NCI-H2227 (cell line): ENCODE results near the gene FRMD4A.

ENCODE experiments used
- DNase-seq: peaks from one replicate; lab custom pipeline; 2025; ENCODE audit not compliant: unreplicated experiment; lab: John Stamatoyannopoulos, UW

Gene FRMD4A

DNA sequence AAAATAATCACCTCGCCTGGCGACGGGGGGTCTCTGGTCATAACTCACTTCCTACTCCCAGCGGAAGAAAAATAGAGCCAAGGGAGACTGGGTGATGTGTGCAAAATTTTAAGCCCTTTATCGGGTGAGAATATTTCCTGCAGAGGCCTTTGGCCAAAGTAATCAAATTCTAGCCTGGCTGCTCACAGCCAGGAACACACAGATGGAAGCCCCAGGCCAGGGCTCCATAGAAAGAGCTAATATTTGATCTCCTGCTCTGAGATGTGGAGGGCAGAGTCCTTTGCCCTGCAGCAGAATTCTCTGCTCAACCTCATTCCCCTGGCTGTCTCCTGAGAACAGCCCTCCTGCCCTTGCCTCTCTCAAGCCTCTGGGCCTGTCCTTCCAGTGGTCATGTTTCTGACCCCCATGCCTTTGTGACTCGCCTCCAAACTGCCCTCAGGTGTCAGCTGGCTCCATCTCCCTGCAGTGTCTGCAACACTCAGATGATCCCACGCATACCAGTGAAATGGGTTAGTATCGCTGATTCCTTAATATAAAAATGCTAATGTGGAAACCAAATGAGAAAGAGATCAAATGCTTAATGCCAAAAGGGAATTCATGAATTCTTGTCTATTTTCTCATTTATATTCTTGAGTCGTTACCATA, 34.5 kb downstream of the FRMD4A start:
- no peak for DNase-seq

DNA sequence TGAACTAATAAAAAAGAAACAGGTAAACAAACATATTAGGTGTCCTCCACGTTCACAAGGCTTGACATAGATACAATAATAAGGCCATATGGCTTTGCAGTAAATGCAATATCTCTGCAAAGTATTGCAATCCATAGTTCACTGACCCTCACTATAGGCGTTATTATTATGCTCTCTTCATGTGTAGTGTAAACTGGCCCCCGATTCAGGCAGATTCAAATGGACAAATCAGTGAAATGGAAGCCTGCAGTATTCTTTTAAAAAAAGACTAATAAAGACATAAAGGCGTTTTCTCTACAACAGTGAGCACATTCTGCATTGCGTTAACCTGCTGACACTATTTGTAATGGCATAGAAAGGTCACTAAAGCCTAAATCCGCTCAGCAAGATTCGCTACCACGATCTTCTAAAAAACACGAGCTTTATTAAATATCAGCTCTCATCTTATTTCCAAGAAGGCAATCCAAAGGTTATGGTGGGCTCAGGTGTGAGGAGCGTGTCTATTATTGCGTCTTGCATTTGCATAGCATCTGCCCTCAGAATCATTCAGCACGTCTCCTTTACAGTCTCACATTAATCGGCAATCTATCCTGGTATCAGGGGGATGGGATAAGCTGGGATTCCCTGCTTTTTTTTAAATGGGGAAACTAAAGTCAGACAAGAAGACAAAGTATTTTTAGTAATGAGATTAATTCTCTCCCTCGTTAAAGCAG, 36.2 kb downstream of the FRMD4A start:
- peak; percentile 58 for DNase-seq

DNA sequence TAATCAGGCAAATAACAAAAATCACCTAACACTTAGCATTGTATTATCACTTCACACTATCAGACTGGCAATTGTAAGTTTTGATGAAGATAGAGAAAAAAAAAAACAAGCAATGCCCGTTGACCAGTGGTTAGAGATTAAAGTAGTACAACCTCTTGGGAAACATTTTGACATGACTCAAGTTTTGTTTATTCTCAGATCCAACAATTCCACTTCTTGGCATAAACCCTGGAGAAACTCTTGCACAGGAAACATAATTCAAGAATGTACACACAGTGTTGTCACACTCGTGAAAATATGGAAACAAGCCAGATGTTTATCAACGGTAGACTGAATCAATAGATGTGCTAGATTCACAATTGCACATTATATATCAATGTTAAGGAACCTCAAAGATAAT, 37.2 kb downstream of the FRMD4A start:
- DNase-seq: no peak

DNA sequence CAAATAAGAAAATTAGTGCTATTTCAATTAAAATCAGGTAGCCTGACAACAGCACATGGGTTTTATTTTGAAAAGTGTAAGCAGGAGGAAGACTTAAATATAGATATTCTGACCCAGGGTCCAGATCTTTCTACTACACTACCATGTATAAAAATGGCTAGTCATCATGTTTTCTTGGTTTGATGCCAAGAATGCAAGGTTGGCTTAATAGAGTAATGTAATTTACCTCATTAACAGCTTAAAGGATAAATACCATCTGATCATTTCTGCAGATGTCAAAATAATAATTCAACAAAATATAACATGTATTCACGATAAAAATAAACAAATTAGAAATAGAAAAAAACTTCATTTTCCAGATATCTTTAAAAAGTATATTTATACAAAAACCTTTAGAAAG, 39.4 kb downstream of the FRMD4A start:
- no peak for DNase-seq

DNA sequence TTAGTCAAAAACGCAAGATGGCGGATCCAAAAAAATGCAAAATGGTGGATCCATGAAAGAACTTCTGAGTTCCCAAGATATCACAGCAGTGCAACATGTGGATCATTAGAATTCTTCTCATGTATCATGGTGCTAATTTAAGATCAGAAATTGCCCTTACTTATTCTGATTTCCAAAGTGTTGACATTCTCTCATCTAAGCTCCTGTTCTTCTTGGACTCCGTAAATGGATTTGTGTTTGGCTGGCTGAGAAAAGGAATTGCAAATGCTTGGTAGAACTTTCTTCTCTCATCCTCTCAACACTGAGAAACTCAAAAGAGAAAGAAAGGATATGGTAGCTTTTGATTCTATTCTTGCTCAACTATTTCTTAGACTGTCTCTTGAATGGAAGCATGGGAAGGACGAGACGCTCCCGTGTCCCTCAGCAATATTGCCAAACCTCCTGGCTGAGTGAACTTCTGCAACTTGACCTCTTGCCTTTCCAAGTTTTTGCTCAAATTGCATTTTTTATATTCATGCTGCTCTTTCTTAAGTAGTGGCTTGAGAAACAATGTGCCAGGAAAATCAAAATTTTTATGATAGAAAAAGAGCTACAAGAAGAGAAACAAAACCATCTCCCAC, 44.7 kb downstream of the FRMD4A start:
- DNase-seq: no peak

DNA sequence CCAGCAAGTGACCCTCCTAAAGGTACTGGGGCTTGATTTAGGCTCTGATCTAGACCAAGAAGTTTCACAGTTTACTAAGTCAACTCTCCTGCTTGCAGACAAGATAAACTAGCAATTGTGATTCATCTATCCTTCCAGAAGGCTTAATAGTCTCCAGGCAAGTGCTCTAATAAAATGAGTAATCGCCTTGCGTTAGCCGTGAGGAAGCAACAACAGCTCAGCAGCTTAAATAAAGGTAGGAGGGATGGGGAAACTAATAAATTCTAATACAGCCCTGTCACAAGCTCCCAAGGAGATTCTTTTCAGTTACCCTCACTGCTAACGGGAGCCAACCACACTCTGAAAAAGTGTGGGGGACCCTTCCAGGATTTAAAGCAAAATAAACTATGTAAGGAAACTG, 48.4 kb downstream of the FRMD4A start:
- no peak for DNase-seq

DNA sequence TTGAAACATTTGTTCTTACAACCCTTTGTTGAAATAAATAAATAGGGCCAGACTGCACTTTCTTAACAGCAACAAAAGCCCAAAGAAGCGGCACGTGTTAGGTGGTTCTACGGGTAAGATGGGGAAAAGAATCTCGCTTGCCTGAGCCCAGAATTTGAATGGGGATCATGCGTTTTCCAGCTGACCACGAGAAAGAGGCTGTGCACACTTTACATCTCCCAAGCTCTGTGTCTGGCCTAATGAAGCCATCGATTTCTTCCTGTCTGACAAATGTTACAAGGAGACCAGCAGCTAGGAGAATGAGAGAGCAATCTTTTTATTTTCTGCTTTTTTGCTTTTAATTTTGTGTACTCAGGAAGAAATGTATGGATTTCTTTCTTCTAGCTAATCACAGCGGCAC, 52.2 kb downstream of the FRMD4A start:
- no peak for DNase-seq

DNA sequence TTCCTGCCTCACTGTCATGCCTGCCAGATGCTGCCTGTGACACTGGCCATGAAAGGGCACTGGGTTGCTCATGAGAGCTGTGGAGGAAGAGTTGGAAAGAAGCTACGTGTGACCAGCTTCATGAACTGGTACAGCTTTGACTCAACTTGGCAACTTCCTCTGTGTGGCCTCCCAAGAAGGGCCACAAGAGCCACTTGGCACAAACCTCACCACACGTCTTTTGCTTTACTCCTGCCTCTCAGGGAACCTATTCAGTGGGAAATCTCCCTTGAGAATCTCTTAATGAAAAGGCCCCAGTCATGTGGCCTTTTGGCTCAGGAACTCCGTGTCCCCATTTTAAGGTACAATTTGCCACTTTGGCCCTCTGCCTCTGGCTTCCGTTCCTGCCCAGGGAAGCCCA, 54.5 kb downstream of the FRMD4A start:
- no peak for DNase-seq

DNA sequence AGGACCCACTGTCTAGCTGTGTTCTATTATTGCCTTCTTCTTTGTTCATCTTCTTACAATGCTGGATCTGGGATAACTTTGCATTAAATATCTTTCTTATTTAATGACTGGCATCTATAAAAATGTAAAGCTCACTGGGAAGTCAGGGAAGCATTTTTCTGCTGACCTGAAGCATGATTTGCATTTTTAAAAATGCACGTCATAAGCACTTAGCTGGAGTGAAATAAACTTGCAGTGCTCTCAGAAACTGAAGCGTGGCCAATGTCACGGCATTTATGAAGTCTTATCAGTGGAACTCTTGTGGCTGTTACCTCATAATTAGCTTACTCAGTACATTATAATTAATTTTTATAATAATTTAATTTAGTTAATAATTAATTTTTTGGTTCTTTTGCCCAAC, 59.1 kb downstream of the FRMD4A start:
- no peak for DNase-seq

DNA sequence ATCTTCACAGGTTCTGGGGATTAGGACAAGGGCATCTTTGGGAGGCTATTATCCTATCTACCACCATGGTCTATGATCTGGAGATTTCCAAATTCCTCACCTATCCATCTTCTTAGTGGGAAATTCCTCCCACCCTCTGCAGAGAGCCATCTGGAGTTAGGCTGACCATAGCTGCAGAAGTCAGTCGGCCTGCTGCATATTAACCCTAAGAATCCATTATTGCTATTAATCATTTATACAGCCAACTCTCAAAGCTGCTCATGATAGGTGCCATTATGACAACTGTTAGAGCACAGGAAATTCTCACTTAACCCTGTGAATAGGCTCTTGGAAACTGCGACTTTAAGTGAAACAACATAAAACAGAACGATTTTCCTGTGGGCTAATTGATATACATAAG, 60.4 kb downstream of the FRMD4A start:
- DNase-seq: no peak

DNA sequence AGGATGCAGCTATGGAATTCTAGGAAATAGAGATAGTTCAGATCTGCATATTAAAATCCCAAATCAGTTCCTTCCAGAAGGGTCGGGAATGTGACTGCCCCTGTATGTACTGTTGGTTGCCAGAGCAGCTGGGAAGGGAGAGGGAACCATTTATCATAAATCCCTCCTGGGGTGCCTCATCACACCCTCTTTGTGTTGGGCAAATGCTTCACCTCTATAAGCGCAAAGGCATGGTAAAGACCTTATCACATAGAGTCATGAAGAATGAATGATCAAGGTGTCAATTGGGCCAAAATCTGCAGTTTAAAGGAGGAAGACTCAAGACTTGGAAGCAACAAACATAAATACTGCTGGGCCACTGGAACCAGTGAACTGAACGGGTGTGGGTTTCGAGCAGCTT, 65.0 kb downstream of the FRMD4A start:
- DNase-seq: no peak

DNA sequence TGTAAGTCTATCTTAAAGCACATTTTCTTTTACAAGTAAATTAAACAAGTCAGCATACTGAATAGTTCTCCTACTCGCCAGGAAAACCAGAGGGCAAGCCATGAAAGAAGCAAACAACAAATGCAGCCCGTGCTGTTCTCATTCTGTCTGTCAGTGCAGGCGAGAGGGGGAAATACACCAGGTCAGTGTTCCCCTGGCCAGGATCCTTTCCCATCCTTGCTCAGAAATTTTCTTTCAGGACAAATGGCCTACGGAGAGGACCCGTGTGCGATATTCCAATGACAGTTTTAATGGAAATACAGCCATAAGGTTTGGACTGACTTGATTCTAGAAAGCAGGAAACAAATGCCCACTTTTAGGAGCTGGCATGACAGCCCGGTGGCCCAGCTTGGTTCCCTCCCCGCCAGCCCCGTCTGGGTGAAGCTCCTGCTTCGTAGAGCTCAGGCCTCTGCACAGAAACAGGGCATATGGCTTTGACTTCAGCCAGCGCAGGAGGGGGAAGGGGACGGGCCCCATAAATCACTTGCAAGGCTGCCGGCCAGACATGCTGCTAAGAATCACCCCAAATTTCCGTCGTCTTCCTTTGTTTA, 67.8 kb downstream of the FRMD4A start:
- no peak for DNase-seq

DNA sequence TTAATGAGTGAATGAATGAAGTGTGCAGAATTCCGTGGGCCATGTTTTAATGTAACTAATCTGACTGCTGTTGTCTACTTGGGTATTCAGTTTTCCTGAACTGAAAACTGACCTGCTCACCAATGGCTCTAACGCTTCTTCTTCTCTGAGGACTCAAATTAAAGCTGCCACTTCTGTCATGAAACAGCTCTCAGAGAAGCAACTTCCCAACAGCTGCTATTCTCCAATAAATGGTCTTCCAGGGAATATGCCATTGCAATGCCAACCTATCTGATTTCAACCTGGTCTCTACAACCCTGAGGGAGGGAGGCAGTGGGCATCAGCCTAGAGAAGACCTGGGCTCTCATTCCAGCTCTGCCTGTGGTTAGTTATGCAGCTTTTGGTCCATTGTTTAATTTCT, 69.4 kb downstream of the FRMD4A start:
- DNase-seq: no peak

DNA sequence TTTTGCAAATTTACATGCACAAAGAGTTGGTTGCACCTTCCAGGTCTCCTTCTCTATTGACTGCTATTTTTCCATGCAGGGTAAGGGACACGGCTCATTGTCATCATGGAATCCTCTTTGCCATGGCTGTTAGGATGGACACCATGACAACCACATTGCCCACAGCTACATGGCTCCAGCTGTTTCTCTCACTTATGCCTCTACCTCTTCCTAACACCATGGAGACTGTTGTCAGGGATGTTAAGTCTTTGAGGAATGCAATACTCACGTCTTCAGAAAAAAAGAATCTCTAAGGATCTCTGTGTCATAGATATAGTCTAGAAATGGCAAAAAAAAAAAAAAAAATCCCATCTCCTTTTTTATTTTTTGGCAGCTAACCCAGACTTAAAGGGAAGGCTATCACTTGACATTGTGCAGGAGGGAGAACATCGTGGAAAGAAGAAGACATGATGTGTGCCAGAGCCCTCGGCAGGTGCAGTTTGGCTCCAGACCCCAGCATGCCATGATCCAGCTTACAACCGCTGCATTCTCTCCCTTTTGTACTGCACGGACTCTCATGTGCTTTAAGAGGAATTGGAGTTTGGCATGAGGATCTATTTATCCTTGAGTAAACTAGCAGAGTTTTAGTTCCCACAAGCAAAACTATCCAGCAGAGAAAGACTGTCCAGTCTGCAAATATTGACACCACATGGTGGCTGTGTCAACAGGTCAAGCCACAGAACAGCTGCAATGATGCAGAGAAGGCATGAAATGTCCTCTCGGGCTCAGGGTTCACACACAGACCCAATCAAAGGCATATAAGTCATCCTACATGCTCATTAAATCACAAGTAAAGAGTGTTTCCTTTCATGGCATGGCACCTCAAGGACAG, 70.8 kb downstream of the FRMD4A start:
- no peak for DNase-seq

DNA sequence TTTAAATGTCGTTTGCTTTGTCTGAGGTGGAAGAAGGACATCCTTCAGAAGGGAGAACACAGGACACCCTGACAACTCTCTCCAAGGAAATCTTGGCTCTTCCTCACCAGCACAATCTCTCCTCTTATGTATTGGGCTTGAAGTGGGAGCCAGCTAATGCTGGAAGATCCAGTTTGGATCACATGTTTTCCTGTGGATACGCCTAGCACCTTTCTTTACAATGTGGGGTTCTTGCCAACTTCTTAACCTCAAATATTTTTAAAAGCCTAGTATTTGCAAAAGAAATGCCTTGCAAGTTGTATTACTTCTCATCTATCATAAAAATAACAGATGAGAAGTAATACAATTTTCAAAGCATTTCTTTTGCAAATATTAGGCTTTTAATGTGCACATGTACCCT, 76.4 kb downstream of the FRMD4A start:
- DNase-seq: no peak

DNA sequence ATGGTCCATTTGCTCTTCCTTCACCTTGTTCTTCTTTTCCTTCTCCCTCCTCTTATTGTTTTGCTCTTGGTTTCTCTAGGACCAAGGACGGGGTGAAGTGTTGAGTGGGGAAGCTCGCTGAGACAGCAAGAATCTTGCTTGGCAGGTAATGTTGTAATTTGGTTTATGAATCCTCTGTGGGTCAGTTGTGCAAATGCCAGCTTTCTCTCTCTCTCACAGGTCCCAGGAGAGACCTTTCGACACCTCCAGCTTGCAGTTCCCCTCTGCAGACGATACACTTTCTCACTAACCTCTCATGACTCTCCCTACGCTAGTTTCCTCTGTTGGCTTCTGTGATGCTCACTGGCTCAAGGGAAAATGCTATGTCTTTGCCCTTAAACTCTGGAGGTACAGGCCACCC, 77.0 kb downstream of the FRMD4A start:
- no peak for DNase-seq

DNA sequence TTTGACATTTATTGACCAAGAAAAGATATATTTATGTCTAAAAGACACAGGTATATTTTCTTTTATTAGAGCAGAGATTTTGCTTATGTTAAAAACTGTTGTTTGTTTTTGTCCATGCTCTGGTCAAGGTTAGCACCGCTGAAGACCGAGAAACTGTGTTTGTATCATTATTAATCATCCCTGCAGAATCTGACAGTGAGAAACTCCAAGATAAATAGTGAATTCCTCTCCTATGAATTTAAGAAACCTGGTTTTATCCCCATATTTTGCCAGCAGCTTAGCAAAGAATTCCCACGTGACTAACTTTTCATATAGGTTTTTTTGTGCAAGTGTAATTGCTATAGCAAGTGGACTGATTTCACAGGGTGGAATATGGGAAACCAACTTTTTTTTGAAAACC, 77.6 kb downstream of the FRMD4A start:
- no peak for DNase-seq

DNA sequence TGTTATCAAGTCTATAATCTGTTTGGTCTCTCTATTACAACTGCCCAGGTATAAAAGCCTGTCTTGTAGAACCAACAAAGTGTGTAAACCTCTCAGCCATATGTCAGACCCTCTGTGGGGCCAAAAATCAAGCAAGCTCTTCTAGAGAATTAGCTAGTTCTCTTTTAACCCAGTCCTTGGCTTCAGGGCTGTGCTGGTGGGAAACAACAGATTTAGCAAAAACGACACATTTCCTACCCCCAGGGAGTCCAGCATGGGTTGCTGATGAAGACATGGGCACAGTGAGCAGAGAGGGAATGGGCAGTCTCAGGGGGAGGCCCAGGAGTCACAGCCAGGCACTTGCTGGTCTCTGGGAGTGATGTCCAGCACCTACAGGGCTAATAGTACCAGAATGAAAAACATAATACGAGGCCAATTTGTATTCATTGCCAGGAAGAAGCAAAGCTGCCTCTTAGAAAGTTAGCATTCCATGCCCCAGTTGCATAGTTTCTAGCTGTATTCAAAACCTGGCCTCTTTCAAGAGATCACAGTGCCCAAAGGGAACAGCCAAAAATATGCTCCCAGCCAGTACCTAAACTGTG, 80.1 kb downstream of the FRMD4A start:
- DNase-seq: no peak

DNA sequence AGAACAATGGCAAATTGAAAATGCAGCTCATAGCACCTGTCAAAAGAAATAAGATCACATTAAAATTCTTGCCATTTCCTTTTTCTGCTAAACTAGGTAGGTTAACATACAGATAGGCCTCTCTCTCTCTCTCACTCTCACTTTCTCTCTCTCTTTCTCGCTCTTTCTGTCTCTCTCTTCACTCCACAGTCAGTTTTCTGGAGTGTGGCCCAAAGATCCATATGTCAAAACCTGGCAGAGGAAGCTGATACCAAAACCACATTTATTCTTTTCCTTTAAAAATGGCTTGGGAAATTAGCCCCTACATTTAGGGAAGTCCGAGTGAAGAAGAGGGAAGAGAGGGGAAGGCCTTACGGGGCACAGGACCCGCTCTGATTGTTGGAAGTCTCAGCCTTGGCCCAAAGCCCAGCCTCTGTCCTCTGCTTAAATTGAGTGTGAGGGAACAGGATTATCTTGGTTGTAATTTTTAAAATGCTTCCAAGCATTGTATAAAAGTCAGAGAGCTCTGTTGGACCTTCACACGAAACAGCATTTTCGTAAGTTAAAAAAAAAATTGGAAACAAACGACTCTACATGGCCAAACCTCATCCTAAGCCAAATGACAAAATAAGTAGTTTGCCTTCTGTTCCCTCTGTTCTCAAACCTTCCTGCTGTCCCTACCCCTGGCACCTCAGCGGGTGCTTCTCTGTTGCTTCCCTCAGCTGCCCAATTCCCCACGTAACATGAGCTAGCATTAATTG, 83.2 kb downstream of the FRMD4A start:
- no peak for DNase-seq

DNA sequence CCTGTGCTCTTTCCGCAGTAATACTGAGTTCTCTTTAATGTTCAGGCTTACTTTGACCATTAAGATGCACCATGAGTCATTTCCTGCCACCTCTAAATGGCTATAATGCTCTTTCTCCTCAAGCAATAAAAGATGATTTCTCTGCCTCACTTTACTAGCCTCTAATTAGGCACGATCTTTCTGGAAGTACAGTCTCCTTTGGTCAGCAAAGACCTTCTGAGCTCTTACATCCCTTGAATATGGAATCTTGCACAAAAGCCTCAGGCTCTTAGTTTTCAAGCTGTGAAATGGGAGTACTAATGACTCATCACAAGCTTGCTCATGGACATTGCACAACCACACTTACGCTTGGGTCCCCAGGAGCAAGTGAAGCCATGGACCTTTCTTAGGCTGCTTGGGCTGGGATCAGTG, 85.9 kb downstream of the FRMD4A start:
- DNase-seq: no peak
